GM19043 (cell line): Measurements from ENCODE around the gene ABHD17B.

Experiments used
- ATAC-seq: cut with Tn5 transposase; IDR thresholded peaks from one replicate; pipeline ENCODE4 v1.9.1; 2021; ENCODE audit warnings: low read depth; ENCODE audit not compliant: unreplicated experiment

The ABHD17B gene

DNA sequence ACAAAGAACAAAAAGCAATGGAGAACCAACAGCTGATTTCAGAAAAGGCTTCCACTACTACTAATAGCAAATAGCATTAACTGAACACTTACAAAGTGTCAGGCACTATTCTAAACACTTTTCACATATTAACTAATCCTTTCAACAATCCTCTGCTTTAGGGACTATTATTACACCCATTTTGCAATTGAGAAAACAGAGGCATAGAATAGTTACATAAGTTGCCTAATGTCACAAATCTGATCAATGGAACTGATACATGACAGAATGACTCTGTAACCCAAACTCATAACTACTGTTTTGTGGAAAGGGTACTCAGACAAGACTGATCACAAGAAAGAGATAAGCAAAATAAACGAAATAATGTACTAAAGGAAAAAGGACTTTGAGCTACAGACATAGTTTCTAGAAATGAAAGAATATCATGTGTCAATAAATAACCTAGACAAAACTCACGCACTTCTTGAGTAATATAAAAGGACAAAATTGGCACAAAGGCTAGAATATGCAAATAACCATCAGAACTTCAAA lies 31.3 kb downstream of the ABHD17B start:
- ATAC-seq: no peak

DNA sequence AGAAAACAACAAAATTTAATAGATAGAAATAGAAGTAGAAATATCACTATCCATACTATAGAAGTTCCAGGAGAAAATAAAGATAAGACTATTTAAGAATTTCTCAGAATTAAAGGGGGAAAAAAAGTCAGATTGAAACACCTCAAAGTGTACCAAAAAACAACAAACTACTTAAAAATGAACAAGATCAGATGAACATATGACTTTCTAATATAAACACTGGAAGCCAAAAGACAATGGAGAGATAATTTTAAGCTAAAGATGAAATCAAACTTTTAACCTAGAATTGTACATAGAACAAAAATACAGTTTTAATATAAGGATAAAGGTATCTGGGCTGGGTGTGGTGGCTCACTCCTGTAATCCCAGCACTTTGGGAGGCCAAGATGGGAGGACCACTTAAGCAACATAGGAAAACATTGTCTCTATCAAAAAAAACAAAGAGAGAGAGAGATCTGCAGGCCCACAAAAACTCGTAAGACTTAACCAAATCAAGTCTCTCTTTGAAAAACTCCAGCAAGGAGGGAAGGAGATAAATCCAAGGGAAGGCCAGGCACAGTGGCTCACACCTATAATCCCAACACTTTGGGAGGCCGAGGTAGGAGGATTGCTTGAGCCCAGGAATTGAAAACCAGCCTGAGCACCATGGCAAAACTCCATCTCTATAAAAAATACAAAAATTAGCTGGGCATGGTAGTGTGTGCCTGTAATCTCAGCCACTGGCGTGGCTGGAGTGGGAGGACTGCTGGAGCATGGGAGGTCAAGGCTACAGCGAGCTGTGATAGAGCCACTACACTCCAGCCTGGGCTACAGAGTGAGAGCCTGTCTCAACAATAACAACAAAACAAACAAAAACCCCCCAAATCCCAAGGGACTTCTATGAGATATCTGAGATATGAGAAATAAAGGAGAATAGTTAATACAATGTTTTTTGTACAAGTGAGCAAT lies 32.4 kb downstream of the ABHD17B start:
- no peak for ATAC-seq

DNA sequence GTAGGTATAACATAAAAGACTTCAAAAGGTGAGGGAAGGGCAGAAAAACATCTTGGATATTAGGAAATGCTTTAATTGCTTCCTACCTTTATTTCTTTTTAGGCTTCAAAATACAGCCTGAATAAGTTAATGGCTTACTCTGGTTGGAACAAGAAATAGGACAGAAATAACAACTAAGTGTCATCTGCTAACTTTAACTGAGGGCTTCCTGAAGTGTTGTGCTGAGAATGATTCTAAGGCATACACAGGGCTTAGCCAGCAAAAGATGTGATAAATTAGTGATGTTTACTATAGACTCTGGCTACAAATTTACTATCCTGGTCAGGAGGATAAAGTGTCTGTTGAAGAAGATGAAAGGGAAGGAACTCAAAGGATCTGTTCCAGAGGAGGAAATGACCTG lies 34.2 kb downstream of the ABHD17B start:
- ATAC-seq: no peak

DNA sequence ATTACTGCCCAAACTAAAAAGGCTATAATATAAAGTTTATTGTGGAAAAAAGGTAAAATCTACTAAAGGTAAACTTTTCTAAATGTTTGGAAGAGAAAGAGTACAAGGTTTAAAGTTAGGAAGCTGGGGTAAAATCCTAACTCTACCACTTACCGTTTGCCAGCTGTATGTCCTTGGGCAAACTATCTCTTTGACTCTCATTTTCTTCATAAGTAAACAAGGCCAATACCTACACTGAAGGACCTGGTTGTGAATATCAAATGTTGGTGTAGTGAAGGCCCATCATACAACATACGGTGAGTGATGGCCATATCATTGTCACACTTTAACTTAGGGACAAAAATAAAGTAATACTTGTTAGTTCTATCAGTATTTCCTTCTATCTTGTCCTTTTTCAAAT lies 34.9 kb downstream of the ABHD17B start:
- no peak for ATAC-seq

DNA sequence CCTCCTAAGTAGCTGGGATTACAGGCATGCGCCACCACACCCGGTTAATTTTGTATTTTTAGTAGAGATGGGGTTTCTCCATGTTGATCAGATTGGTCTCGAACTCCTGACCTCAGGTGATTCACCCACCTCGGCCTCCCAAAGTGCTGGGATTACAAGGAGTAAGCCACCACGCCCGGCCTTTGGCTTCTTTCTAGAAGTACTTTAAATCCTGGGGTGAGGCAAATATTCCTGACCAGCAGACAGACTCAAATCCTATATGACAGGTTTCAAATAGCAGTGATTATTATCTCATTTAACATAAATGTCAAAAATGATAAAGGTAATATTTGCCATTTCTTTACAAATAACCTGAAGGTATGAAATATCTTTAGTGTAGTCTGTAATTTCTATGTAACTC lies 35.6 kb downstream of the ABHD17B start:
- ATAC-seq: no peak

DNA sequence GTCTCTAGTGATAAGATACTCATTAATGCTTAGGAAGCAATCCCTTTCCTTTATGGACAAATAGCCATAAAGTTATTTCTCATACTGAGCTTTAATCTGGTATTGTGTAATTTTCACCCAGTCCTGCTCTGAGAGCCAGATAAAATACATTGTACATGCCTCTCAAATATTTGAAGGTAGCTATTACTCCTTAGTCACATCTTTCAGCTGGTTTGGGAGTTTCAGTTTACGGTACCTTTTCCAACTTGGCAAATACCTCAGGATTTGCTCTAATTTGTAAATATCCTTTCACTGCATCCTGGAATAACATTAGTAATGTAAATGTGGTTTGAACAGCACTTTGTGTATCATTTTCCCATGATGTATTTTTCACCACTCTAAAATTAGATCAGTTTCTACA lies 47.4 kb downstream of the ABHD17B start:
- no peak for ATAC-seq

DNA sequence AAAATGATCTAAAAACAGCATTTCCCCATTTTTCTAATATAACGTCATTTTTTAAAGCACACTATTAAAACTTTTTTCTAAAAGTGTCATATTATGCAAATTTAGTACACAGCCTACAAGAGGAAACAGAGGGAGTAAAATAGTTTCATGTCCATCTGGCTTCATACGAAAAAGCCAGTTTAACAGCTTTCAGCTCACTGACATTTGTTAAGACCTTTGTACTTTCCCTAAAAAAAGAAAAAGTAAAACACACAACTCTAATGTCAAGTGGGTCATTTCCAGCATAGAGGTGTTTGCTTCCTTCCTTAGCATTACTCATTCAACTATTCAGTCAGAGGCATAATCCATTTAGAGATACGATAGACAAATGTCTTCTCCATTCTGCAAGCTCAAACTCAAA lies 49.4 kb downstream of the ABHD17B start:
- no peak for ATAC-seq

DNA sequence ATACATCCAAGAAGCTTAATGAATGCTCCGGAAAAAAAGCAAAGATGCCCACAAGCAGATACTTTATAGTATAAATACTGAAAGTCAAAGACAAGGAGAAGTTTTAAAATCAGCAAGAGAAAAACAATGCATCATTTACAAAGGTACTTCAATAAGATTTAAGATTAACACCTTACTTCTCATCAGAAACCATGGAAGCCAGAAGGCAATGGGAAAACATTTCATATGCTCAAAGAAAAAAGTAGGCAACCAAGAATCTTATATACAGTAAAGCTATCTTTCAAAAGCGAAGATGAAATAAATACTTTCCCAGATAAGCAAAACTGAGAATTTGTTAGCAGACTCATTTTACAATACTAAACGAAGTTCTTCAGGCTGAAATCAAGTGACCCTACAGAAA lies 51.1 kb downstream of the ABHD17B start:
- ATAC-seq: no peak

DNA sequence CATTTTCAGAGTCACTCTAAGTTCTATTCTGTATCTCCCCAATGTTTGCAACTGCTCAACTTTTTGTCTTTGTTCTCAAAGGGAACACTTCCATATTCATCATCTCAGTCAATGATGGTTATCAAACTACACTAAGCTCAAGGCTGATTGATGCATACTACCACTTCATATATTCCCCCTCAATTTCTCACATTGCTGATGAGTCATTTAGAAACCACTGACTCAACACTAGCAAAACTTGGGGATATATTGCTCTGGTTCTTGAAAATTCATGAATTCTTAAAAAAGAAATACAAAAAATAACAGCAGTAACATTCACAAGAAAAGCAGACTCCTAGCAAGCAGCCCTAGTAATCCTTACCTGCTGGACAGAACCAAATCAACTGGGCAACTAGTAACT lies 52.2 kb downstream of the ABHD17B start:
- peak; percentile 85 for ATAC-seq

DNA sequence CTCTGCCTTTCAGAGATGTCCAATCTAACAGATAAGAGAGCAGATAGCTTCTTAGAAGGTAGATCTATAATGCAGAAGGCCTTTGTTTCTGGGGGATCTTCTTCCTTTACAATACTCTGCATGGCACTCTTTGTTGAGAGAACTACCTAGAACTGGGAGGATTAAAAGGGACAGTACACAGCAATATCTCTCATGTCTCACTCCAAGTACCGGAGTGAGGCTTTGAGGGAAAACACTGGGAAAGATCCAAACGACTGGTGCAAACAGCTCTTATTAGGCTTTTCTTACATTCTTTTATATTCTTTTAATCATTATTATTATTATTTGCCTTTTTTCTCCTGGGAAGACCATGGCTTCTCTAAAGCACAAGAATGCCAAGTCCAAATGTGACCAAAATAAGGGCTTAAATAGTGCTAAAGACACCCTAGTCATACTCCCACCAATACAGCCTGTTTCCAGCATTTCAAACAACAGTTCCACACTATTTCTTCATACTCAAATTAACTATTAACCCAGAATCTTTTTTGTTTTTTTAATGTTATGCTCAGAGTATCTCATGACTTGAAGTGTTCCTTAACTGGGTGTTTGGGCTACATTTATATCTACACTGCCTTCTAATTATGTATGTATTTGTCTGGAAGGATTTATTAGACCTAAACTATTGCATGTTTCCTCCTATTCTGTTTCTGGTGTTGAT lies 52.7 kb downstream of the ABHD17B start:
- ATAC-seq: peak; percentile 8

DNA sequence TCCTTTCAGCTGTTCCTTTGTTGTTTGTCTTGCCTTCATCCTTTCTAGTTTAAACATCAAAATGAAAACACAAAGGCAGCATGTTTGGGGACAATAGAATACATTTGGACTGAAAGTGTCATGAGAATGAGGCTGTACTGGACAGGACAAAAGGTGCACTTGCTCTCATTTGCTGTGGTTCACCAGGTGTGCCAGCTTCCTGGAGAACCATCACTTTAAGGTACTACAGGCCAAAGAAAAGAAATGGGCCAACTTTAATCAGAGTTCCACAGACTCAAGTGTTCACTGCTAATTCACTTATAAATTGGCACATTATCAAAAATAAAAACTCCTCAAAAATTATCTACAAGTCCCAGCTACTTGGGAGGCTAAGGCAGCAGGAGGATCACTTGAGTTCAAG lies 53.8 kb downstream of the ABHD17B start:
- ATAC-seq: no peak

DNA sequence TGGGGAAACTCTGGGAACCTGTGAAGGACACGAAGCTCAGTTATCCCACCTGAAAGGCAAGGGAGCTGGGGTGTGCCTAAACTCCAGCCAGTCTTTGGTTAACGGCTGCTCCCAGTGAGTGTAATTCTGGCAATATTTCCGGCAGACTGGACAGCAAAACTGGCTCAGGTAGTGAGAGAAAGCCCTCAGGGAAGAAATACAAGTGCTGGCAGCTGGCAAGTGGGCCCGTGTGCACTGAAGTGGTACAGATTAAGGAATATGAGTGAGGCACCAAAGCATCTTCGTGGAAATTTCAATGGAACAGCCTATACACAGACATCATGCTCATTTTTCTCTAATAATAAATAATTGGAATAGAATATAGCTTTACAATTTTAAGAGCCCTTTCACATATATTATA lies 56.2 kb downstream of the ABHD17B start:
- ATAC-seq: no peak

DNA sequence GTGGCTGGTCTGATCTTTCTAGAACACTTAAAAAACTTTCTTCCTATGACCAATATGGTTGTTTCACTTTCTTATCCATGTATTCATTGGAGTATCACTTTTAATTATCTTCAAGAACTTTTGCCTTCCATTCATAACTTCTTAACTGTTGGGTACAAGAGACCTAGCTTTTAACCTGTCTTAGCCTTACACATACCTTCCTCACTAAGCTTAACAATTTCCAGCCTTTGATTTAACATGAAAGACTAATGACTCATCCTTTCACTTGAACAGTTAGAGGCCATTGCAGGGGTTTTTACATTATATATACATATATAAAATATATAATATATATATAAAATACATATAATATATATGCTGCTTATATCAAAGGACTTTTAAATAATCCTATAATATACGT lies 57.9 kb downstream of the ABHD17B start:
- ATAC-seq: no peak

DNA sequence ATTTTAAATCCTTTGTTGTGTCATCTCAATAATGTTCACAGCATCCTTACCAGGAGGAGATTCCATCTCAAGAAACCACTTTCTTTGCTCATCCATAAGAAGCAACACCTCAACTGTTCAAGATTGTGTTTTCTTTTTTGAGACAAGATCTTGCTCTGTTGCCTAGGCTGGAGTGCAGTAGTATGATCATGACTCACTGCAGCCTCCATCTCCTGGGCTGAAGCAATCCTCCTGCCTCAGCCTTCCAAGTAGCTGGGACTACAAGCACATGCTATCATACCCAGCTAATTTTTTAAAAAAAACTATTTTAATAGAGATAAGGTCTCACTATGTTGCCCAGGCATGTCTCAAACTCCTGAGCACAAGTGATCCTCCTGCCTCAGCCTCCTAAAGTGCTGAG lies 60.0 kb downstream of the ABHD17B start:
- ATAC-seq: no peak

DNA sequence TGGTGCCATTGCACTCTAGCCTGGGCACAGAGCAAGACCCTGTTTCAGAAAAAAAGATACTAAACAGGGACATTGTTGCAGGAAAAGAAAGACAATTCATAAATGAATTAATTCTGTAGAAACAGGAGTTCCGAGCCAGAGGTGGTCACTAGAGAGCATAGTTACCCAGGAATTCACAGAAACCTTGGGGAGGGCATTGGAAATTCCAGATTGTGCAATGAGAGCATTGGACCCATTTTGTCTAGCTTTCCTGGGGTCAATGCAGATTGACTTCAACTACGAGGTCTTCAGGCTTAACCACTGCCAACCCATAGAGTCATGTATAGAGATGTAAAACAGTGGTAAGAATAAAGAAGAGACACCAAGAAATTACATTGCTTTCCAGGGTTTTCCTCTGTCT lies 63.1 kb downstream of the ABHD17B start:
- no peak for ATAC-seq

DNA sequence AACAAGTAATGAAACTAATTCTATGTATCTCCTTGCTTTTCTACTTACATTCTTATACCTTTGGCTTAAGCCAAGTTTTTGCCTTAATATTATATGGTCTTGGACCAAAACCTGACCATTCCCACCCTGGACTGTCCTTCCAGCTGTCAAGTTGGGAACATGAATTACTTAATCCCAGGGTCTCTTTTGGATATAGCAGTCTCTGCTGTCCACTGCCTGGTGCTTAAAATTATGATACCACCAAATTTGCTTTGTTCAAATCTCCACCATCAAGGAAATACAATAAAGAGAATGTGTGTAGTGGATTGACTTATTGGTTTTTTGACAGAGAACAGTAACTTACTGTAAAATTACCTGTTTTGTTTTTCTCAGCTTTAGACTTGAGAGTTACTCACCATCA lies 66.2 kb downstream of the ABHD17B start:
- no peak for ATAC-seq

DNA sequence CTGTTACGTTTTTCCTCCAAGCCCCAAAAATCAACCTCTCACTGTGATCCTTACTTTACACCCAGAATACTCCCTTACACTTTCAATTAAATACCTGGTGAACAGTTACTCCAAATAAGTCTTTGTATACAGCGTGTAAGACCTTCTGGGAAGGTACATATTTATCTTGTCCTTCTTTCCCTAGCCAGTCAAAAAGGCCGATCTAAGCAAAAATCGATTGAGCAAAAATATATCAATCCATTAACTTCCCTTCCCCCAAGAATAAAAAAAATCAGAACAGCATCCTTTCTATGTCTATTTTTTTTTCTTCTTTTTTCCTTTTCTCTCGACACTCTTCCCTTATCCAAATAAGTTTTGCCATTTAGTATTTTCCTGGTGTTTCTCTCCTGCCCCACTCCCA lies 71.3 kb downstream of the ABHD17B start:
- no peak for ATAC-seq

DNA sequence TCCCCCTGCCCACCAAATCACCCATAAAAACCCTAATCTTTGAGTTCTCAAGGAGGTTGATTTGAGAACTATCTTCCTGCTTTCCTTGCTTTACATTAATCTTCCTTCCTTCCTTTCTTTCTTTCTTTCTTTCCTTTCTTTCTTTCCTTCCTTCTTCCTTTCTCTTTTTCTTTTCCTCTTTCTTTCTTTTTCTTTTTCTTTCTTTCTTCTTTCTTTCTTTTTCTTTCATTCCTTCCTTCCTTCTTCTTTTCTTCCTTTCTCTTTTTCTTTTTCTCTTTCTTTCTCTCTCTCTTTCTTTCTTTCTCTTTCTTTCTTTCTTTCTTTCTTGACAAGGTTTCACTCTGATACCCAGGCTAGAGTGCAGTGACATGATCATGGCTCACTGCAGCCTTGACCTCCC lies 75.4 kb downstream of the ABHD17B start:
- no peak for ATAC-seq

DNA sequence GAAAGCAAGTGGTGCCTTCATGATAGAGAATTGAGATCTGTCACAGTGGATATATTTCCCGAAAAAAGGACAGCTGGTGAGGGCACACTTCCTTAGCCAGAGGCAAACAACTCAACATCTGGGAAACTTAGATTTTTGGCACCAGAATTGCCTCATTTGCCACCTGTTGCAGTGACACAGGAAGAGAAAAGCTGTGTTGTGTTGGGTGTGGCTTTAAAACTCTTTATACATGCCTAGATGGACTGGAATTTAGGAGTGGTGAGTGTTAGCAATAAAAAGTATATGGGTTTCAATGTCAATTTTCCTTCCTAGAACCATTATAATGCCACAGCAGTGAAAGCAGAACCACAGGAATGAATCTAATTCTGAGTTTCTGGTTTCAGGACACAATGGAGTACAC lies 80.1 kb downstream of the ABHD17B start:
- no peak for ATAC-seq

DNA sequence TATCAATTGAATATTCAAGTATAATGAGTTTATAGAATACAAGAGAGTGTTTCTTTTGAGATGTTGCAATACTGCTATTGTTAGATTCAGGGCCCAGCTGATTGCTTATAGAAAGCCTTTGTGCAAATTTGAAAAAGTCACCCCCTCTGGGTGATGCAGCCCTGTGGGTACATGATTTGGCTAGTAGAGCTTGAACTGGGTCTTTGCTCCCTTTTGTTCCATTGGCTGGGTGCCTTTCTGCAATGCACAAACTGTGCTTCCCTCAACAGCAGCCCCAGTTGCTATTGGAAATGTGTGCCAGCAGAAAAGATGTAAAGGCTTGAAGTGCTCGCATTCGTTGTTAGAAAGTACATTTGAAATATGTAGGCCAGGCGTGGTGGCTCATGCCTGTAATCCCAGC lies 80.8 kb downstream of the ABHD17B start:
- ATAC-seq: no peak

DNA sequence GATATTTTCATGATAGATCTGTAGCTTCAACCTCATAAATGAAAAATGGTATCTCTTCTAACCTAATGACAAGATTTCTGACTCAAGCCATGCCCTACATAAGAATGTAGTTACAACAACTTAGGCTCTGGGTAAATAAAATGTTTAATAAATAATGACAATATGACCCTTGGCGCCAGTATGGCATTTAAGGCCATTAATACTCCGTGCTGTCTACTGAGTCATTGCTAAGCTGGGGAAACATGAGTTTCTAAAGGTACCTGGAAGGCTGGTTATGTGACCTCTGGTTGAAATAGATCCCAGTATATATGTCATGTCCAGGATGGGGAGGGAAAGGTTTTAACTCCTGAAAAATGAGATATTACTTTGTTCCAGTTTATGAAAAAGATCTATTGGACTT lies 84.7 kb downstream of the ABHD17B start:
- ATAC-seq: no peak

DNA sequence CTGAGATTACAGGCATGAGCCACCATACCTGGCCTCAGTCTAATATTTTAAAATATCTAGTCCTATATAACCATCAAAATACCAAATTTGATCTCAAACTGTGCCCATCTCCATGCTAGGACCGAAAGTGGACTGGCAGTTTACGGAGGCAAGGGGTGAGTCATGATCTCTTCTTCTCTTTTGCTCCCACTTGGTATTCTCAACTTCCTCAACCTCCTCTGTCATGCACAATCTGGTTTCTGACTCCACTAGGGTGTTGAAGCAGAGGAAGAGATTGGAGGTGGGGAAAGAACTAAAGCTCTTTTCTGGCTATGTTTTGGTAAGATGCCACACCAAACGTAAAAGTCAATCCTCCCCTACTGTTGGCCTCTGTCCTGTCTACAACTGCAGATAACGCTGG lies 86.7 kb downstream of the ABHD17B start:
- no peak for ATAC-seq
